ENCODE data around the gene GRK5. TPM values are rescaled to one million over a fixed set of nuclear protein-coding genes. Genes with fewer than 3 reads are reported as not detected.

The GRK5 gene
- total RNA-seq, 1 donor = 1.8 TPM

- no peak for TF ChIP-seq CTCF (IDR thresholded peaks at IDR 0.05; ENCODE audit: extremely low read depth, low read depth, low read length)
- H3K9me3 ChIP-seq (ENCODE audit: low read depth, low read length) = no peaks in the 10 kb centered on the region
- H3K36me3 ChIP-seq (ENCODE audit: insufficient read depth, low read length) = no peaks in the 10 kb centered on the region
- H3K4me2 ChIP-seq (ENCODE audit: insufficient read depth, low read length) = no peak overlapping the region
- no peak for DNase-seq (ENCODE audit: insufficient read length, low spot score, missing footprints)
- H3K4me1 ChIP-seq (ENCODE audit: insufficient read depth, low read length) = peaks cover 9% of the 10 kb centered on the region
- no peaks in the 10 kb centered on the region for H3K27me3 ChIP-seq (ENCODE audit: insufficient read depth, low read length)
- no peak overlapping the region for H3K4me3 ChIP-seq (ENCODE audit: insufficient read depth, low read length)
- H4K20me1 ChIP-seq (ENCODE audit: insufficient read depth, low read length) = peaks cover 4% of the 10 kb centered on the region
- H3K79me2 ChIP-seq (ENCODE audit: insufficient read depth, low read length) = no peaks in the 10 kb centered on the region
- H2AFZ ChIP-seq (ENCODE audit: low read length) = no peak overlapping the region
- H3K27ac ChIP-seq (ENCODE audit: low read depth, low read length) = no peak overlapping the region
These were observed 172.2 kb downstream of the GRK5 start for GRCh38 chr10:119379466-119380071.

GRCh38 chr10:119383174-119383856, 175.9 kb downstream of the GRK5 start:
- H3K27ac ChIP-seq (ENCODE audit: low read depth, low read length) = no peak overlapping the region
- no peak overlapping the region for H3K4me3 ChIP-seq (ENCODE audit: insufficient read depth, low read length)
- H3K27me3 ChIP-seq (ENCODE audit: insufficient read depth, low read length) = no peaks in the 10 kb centered on the region
- no peaks in the 10 kb centered on the region for H3K9me3 ChIP-seq (ENCODE audit: low read depth, low read length)
- H3K36me3 ChIP-seq (ENCODE audit: insufficient read depth, low read length) = no peaks in the 10 kb centered on the region
- H3K4me2 ChIP-seq (ENCODE audit: insufficient read depth, low read length) = no peak overlapping the region
- H2AFZ ChIP-seq (ENCODE audit: low read length) = no peak overlapping the region
- no peaks in the 10 kb centered on the region for H3K79me2 ChIP-seq (ENCODE audit: insufficient read depth, low read length)
- no peak for TF ChIP-seq CTCF (IDR thresholded peaks at IDR 0.05; ENCODE audit: extremely low read depth, low read depth, low read length)
- DNase-seq (ENCODE audit: insufficient read length, low spot score, missing footprints) = no peak
- H4K20me1 ChIP-seq (ENCODE audit: insufficient read depth, low read length) = peaks cover 4% of the 10 kb centered on the region
- H3K4me1 ChIP-seq (ENCODE audit: insufficient read depth, low read length) = peaks cover 3% of the 10 kb centered on the region

- Histone ChIP-seq H3K27me3 (ENCODE audit: insufficient read depth, low read length) (no peaks in the 10 kb centered on the region), H3K4me2 (ENCODE audit: insufficient read depth, low read length) (no peak overlapping the region), H3K36me3 (ENCODE audit: insufficient read depth, low read length) (no peaks in the 10 kb centered on the region), H3K4me3 (ENCODE audit: insufficient read depth, low read length) (no peak overlapping the region), H3K9me3 (ENCODE audit: low read depth, low read length) (peaks cover 3% of the 10 kb centered on the region), H3K4me1 (ENCODE audit: insufficient read depth, low read length) (no peaks in the 10 kb centered on the region), H4K20me1 (ENCODE audit: insufficient read depth, low read length) (no peaks in the 10 kb centered on the region), H2AFZ (ENCODE audit: low read length) (no peak overlapping the region), H3K27ac (ENCODE audit: low read depth, low read length) (no peak overlapping the region), H3K79me2 (ENCODE audit: insufficient read depth, low read length) (no peaks in the 10 kb centered on the region)
- DNase-seq (ENCODE audit: insufficient read length, low spot score, missing footprints) = no peak
- TF ChIP-seq CTCF (IDR thresholded peaks at IDR 0.05; ENCODE audit: extremely low read depth, low read depth, low read length) = no peak
These were observed 176.8 kb downstream of the GRK5 start for GRCh38 chr10:119384127-119384526.

GRCh38 chr10:119386666-119387065, 179.3 kb downstream of the GRK5 start:
- no peak for DNase-seq (ENCODE audit: insufficient read length, low spot score, missing footprints)
- Histone ChIP-seq H2AFZ (ENCODE audit: low read length) (no peak overlapping the region), H3K27me3 (ENCODE audit: insufficient read depth, low read length) (no peaks in the 10 kb centered on the region)

More at GRCh38 chr10:119386666-119387065, 179.3 kb downstream of the GRK5 start:
- TF ChIP-seq CTCF (IDR thresholded peaks at IDR 0.05; ENCODE audit: extremely low read depth, low read depth, low read length) = no peak
- Histone ChIP-seq H3K9me3 (ENCODE audit: low read depth, low read length) (peaks cover 3% of the 10 kb centered on the region), H3K4me2 (ENCODE audit: insufficient read depth, low read length) (no peak overlapping the region), H3K4me1 (ENCODE audit: insufficient read depth, low read length) (no peaks in the 10 kb centered on the region), H3K79me2 (ENCODE audit: insufficient read depth, low read length) (no peaks in the 10 kb centered on the region), H4K20me1 (ENCODE audit: insufficient read depth, low read length) (no peaks in the 10 kb centered on the region), H3K4me3 (ENCODE audit: insufficient read depth, low read length) (no peak overlapping the region), H3K27ac (ENCODE audit: low read depth, low read length) (no peak overlapping the region), H3K36me3 (ENCODE audit: insufficient read depth, low read length) (no peaks in the 10 kb centered on the region)
